ENCODE data around the gene GLOD4. TPM values are rescaled to one million over a fixed set of nuclear protein-coding genes. Genes with fewer than 3 reads are reported as not detected.

GLOD4 gene
- total and polyA plus RNA-seq, 2 of the 4 experiments (the other 2 are of a cell fraction), result 26.3 to 36.7 TPM

- no CpG with 5 or more reads among the region's 4 CpGs for WGBS, 2 experiments (ENCODE audit: extremely low coverage in 2 of 2, insufficient read length in 1 of 2)
Observed at GRCh38 chr17:743139-743538, 38.9 kb downstream of the GLOD4 start.

More at GRCh38 chr17:743139-743538, 38.9 kb downstream of the GLOD4 start:
- TF ChIP-seq MAFK (IDR thresholded peaks at IDR 0.05; ENCODE audit: low read depth, low read length) (no peak), CHD1 (IDR thresholded peaks at IDR 0.05; ENCODE audit: low read depth, low read length) (no peak), RFX5 (IDR thresholded peaks at IDR 0.05; ENCODE audit: low read depth, low read length) (no peak), NFE2L2 (IDR thresholded peaks at IDR 0.05; ENCODE audit: low read depth, low read length) (no peak), BHLHE40 (IDR thresholded peaks at IDR 0.05; ENCODE audit: low read depth, low read length) (no peak), FOS (IDR thresholded peaks at IDR 0.05; ENCODE audit: low read depth, low read length) (no peak), MAZ (IDR thresholded peaks at IDR 0.05; ENCODE audit: borderline replicate concordance, low read depth, low read length) (no peak), RCOR1 (IDR thresholded peaks at IDR 0.05; ENCODE audit: insufficient replicate concordance, low read length) (no peak), POLR2A (IDR thresholded peaks at IDR 0.05; ENCODE audit: low read depth, low read length) (no peak), SMC3 (IDR thresholded peaks at IDR 0.05; ENCODE audit: low read depth, low read length) (no peak), MXI1 (IDR thresholded peaks at IDR 0.05; ENCODE audit: borderline replicate concordance, low read depth, low read length) (no peak), RAD21 (IDR thresholded peaks at IDR 0.05; ENCODE audit: low read length) (no peak), CEBPB (IDR thresholded peaks at IDR 0.05; ENCODE audit: low read depth, low read length) (no peak)
- TF ChIP-seq, protein P1, sequence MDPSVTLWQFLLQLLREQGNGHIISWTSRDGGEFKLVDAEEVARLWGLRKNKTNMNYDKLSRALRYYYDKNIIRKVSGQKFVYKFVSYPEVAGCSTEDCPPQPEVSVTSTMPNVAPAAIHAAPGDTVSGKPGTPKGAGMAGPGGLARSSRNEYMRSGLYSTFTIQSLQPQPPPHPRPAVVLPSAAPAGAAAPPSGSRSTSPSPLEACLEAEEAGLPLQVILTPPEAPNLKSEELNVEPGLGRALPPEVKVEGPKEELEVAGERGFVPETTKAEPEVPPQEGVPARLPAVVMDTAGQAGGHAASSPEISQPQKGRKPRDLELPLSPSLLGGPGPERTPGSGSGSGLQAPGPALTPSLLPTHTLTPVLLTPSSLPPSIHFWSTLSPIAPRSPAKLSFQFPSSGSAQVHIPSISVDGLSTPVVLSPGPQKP (IDR thresholded peaks at IDR 0.05; ENCODE audit: borderline replicate concordance, low read depth, low read length), result no peak
- TF ChIP-seq, protein P2, sequence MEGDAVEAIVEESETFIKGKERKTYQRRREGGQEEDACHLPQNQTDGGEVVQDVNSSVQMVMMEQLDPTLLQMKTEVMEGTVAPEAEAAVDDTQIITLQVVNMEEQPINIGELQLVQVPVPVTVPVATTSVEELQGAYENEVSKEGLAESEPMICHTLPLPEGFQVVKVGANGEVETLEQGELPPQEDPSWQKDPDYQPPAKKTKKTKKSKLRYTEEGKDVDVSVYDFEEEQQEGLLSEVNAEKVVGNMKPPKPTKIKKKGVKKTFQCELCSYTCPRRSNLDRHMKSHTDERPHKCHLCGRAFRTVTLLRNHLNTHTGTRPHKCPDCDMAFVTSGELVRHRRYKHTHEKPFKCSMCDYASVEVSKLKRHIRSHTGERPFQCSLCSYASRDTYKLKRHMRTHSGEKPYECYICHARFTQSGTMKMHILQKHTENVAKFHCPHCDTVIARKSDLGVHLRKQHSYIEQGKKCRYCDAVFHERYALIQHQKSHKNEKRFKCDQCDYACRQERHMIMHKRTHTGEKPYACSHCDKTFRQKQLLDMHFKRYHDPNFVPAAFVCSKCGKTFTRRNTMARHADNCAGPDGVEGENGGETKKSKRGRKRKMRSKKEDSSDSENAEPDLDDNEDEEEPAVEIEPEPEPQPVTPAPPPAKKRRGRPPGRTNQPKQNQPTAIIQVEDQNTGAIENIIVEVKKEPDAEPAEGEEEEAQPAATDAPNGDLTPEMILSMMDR (conservative IDR thresholded peaks at IDR 0.05; ENCODE audit: low read depth, low read length), result no peak
- TF ChIP-seq, protein P3, sequence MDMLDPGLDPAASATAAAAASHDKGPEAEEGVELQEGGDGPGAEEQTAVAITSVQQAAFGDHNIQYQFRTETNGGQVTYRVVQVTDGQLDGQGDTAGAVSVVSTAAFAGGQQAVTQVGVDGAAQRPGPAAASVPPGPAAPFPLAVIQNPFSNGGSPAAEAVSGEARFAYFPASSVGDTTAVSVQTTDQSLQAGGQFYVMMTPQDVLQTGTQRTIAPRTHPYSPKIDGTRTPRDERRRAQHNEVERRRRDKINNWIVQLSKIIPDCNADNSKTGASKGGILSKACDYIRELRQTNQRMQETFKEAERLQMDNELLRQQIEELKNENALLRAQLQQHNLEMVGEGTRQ (IDR thresholded peaks at IDR 0.05; ENCODE audit: low read depth, low read length), result no peak
- Histone ChIP-seq H3K4ac (ENCODE audit: low read depth, low read length) (no peak overlapping the region), H3K18ac (ENCODE audit: low read depth, low read length) (no peak overlapping the region), H3K27ac (ENCODE audit: insufficient read depth, low read length) (no peak overlapping the region), H3K14ac (replicated peaks; ENCODE audit: low read depth, low read length) (no peak overlapping the region), H2AK9ac (replicated peaks; ENCODE audit: low read depth, low read length, poor library complexity) (no peak overlapping the region), H4K91ac (ENCODE audit: insufficient read depth, low read depth, low read length) (no peak overlapping the region), H3K36me3 (ENCODE audit: control insufficient read depth, insufficient read depth, low read length) (peaks cover 74% of the 10 kb centered on the region), H3K9ac (ENCODE audit: low read depth, low read length) (no peak overlapping the region), H4K5ac (ENCODE audit: low read depth, low read length) (no peak overlapping the region), H4K20me1 (ENCODE audit: insufficient read depth, low read length) (peaks cover 38% of the 10 kb centered on the region), H2AFZ (replicated peaks; ENCODE audit: low read length, poor library complexity) (no peak overlapping the region), H3K4me1 (ENCODE audit: control insufficient read depth, insufficient read depth, low read length) (no peaks in the 10 kb centered on the region), H2BK120ac (ENCODE audit: low read depth, low read length) (no peak overlapping the region), H2BK5ac (ENCODE audit: low read depth, low read length, poor library complexity, severe bottlenecking) (no peak overlapping the region), H3K23ac (ENCODE audit: low read depth, low read length) (no peak overlapping the region), H3K4me3 (ENCODE audit: insufficient read depth, low read depth, low read length) (no peak overlapping the region), H3K9me3 (ENCODE audit: control insufficient read depth, insufficient read depth, low read length) (no peaks in the 10 kb centered on the region), H2BK15ac (ENCODE audit: low read depth, low read length) (no peak overlapping the region), H4K8ac (ENCODE audit: low read depth in 2 of 2, low read length in 2 of 2) (no peak overlapping the region), H3K27me3 (ENCODE audit: control insufficient read depth, insufficient read depth, low read length) (no peaks in the 10 kb centered on the region), H3K9me1 (ENCODE audit: insufficient read depth, low read length) (peaks cover 9% of the 10 kb centered on the region), H3K56ac (ENCODE audit: extremely low read depth, insufficient read depth, low read length) (no peak overlapping the region), H2BK20ac (ENCODE audit: low read depth, low read length) (no peak overlapping the region), H2AK5ac (ENCODE audit: low read depth, low read length) (no peak overlapping the region), H3K4me2 (ENCODE audit: low read depth, low read length) (no peak overlapping the region), H3K79me1 (ENCODE audit: low read depth in 1 of 2, low read length in 2 of 2) (peaks cover 20 to 90% of the 10 kb centered on the region in 2 experiments)
- DNase-seq (no peak), ATAC-seq (ENCODE audit: low read depth) (no peak)
- ChIA-PET POLR2A (ENCODE audit: unreplicated experiment) (no interaction called here), CTCF (no interaction called here)
- dilution Hi-C loops (cut with HindIII; ENCODE audit: low sequenced_read_pairs, unreplicated experiment), result no loop called here
- intact Hi-C loops (cut with micrococcal nuclease), result no loop called here
- in situ Hi-C loops (cut with MboI; ENCODE audit: low sequenced_read_pairs), result no loop called here
- BruUV-seq (replicated peaks), result no TSS peak

All from IMR-90 (cell line).